OCI-LY1 (cell line): ENCODE measurements around the gene PACS2.

ENCODE experiments used
- EZH2 ChIP-seq: fragments of 200-600 bp; sonication (generic), shearing (Covaris generic); IDR thresholded peaks from 2 replicates; pipeline ENCODE4 v1.8.0; 2017; ENCODE audit warnings: borderline replicate concordance, mixed run types, mild to moderate bottlenecking, antibody characterized with exemption, low read length, moderate library complexity, mixed read lengths
- TF ChIP-seq, protein P1 (sequence below): fragments of 200-600 bp; sonication (generic), shearing (Covaris generic); IDR thresholded peaks from 2 replicates; pipeline ENCODE4 v1.5.1; 2017; ENCODE audit warnings: mild to moderate bottlenecking, antibody characterized with exemption, low read length, moderate library complexity, mixed read lengths

DNA sequence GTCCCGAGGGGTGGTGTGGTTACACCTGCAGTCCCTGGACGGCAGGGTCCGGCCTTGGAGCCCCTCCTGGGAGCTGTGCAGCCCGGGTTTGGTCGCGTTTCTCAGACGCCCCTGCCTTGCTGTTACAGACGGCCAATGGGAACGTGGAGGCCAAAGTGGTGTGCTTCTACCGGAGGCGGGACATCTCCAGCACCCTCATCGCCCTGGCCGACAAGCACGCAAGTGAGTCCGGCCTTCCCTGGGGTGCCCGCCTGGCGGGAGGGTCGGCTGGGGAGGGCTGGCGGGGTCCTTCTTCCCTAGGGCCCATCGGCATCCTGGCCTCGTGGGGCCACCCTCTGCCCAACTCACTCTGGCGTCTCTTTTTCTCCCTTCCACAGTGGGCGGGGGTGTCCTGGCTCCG lies 130.7 kb downstream of the PACS2 start:
- TF ChIP-seq, protein P1, sequence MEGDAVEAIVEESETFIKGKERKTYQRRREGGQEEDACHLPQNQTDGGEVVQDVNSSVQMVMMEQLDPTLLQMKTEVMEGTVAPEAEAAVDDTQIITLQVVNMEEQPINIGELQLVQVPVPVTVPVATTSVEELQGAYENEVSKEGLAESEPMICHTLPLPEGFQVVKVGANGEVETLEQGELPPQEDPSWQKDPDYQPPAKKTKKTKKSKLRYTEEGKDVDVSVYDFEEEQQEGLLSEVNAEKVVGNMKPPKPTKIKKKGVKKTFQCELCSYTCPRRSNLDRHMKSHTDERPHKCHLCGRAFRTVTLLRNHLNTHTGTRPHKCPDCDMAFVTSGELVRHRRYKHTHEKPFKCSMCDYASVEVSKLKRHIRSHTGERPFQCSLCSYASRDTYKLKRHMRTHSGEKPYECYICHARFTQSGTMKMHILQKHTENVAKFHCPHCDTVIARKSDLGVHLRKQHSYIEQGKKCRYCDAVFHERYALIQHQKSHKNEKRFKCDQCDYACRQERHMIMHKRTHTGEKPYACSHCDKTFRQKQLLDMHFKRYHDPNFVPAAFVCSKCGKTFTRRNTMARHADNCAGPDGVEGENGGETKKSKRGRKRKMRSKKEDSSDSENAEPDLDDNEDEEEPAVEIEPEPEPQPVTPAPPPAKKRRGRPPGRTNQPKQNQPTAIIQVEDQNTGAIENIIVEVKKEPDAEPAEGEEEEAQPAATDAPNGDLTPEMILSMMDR, result no peak
- TF ChIP-seq EZH2, result no peak
